ENCODE measurements around the gene TMSB10. TPM values are rescaled to one million over a fixed set of nuclear protein-coding genes. Genes with fewer than 3 reads are reported as not detected.

The TMSB10 gene
- total RNA-seq, 2 experiments from 2014 or later, result 1,969 to 2,001 TPM

- peak overlapping the region; percentile 91 for H3K4me3 ChIP-seq (ENCODE audit: low read length)
- no peaks in the 10 kb centered on the region for H3K9me3 ChIP-seq (ENCODE audit: control insufficient read depth in 1 of 2, insufficient read depth in 1 of 2, low read length in 2 of 2)
- Mint-ChIP-seq H3K4me1 (ENCODE audit: low read depth) (peaks cover 55% of the 10 kb centered on the region), H3K36me3 (ENCODE audit: low read depth) (peaks cover 40% of the 10 kb centered on the region), H3K9me3 (no peaks in the 10 kb centered on the region), H3K4me3 (peak overlapping the region; percentile 98), H3K27me3 (no peaks in the 10 kb centered on the region), H3K27ac (peak overlapping the region; percentile 92)
- TF ChIP-seq CTCF (IDR thresholded peaks at IDR 0.05), result peak; percentile 79
- H3K36me3 ChIP-seq (ENCODE audit: insufficient read depth, low read length), result no peaks in the 10 kb centered on the region
- peaks cover 35% of the 10 kb centered on the region for H3K4me1 ChIP-seq (ENCODE audit: insufficient read depth, low read length)
- ChIA-PET POLR2A (interaction anchor here (0.6 to 8.2 kb wide), 31 partner anchors 7 to 445 kb away, joined by 3 to 215 read pairs (median 7); partner anchors contain the start of genes KCMF1, SUCLG1 and TMSB10), CTCF (interaction anchor here (0.6 to 5.8 kb wide), 32 partner anchors 9 to 393 kb away, joined by 3 to 56 read pairs (median 4); partner anchors contain the start of gene TMSB10)
- DNase-seq, result peak; percentile 79 to 92 (median 86)
- ATAC-seq (ENCODE audit: poor library complexity), result peak; percentile 66
- intact Hi-C loops (cut with DNase I, micrococcal nuclease), result loop anchor here (1.0 kb wide), 4 partner anchors 24 to 386 kb away; partner anchors contain the start of gene TMSB10 (in 1 of the 2)
- H3K27ac ChIP-seq (ENCODE audit: low read depth in 1 of 2, low read length in 2 of 2), result peak overlapping the region; percentile 64 to 79
- no peaks in the 10 kb centered on the region for H3K27me3 ChIP-seq (ENCODE audit: control insufficient read depth in 1 of 2, insufficient read depth in 2 of 2, low read length in 2 of 2)
Measured at GRCh38 chr2:84881581-84882413, 23.7 kb upstream of the TMSB10 start.

- H3K36me3 Mint-ChIP-seq (ENCODE audit: low read depth), result peaks cover 39% of the 10 kb centered on the region
- peak overlapping the region in 1 of 2 donors; percentile 25 for H3K27ac ChIP-seq (ENCODE audit: low read depth in 1 of 2, low read length in 2 of 2)
- intact Hi-C loops (cut with DNase I, micrococcal nuclease), result loop anchor here (1.0 kb wide), 4 partner anchors 23 to 387 kb away; partner anchors contain the start of gene TMSB10 (in 1 of the 2)
Measured at GRCh38 chr2:84882414-84882738, 23.1 kb upstream of the TMSB10 start.

More at GRCh38 chr2:84882414-84882738, 23.1 kb upstream of the TMSB10 start:
- no peaks in the 10 kb centered on the region for H3K27me3 ChIP-seq (ENCODE audit: control insufficient read depth in 1 of 2, insufficient read depth in 2 of 2, low read length in 2 of 2)
- DNase-seq (no peak), ATAC-seq (ENCODE audit: poor library complexity) (no peak)
- Mint-ChIP-seq H3K4me3 (peak overlapping the region; percentile 98), H3K4me1 (ENCODE audit: low read depth) (peaks cover 55% of the 10 kb centered on the region), H3K27me3 (no peaks in the 10 kb centered on the region), H3K27ac (peak overlapping the region; percentile 92), H3K9me3 (no peaks in the 10 kb centered on the region)
- peak; percentile 41 for TF ChIP-seq CTCF (IDR thresholded peaks at IDR 0.05)
- H3K9me3 ChIP-seq (ENCODE audit: control insufficient read depth in 1 of 2, insufficient read depth in 1 of 2, low read length in 2 of 2), result no peaks in the 10 kb centered on the region
- ChIA-PET CTCF (interaction anchor here (0.6 to 5.8 kb wide), 32 partner anchors 8 to 394 kb away, joined by 3 to 56 read pairs (median 4); partner anchors contain the start of gene TMSB10), POLR2A (interaction anchor here (0.6 to 8.2 kb wide), 25 partner anchors 10 to 445 kb away, joined by 3 to 215 read pairs (median 7); partner anchors contain the start of genes KCMF1 and TMSB10)
- no peaks in the 10 kb centered on the region for H3K36me3 ChIP-seq (ENCODE audit: insufficient read depth, low read length)
- peaks cover 35% of the 10 kb centered on the region for H3K4me1 ChIP-seq (ENCODE audit: insufficient read depth, low read length)
- peak overlapping the region; percentile 91 for H3K4me3 ChIP-seq (ENCODE audit: low read length)

All from CD4-positive, alpha-beta T cell (primary cell).